Natural killer cell (primary cell): ENCODE data around the gene EPHX1. TPM values are rescaled to one million over a fixed set of nuclear protein-coding genes. Genes with fewer than 3 reads are reported as not detected.

Experiments
- ATAC-seq, 3 donors: fragments of 150-1000 bp in 2 of 3; fragments of 200-7000 bp in 1 of 3; cut with Tn5 transposase; 1 replicate in 1 of 3; 2 replicates in 2 of 3; pipeline ENCODE4 v1.10.0; 2021; ENCODE audit warnings: mild to moderate bottlenecking in 2 of 3, moderate library complexity in 2 of 3
- DNase-seq, 2 donors: peaks; one replicate each; pipeline versions ENCODE4 v3.0.0 to v3.0.0-alpha.2; 2013 to 2021; ENCODE audit warnings: mixed read lengths in 1 of 2
- H3K27ac ChIP-seq: one replicate; pipeline ENCODE4 v1.5.1; 2013; ENCODE audit warnings: mild to moderate bottlenecking, low read length
- H3K27me3 ChIP-seq: one replicate; pipeline ENCODE4 v1.6.1; 2013; ENCODE audit warnings: low read length; ENCODE audit not compliant: control insufficient read depth, insufficient read depth
- H3K36me3 ChIP-seq: one replicate; pipeline ENCODE4 v1.6.1; 2013; ENCODE audit warnings: low read length; ENCODE audit not compliant: control insufficient read depth, insufficient read depth
- H3K4me1 ChIP-seq: one replicate; pipeline ENCODE4 v1.6.1; 2013; ENCODE audit warnings: low read length; ENCODE audit not compliant: control insufficient read depth, insufficient read depth
- H3K4me3 ChIP-seq: one replicate; pipeline ENCODE4 v1.5.1; 2013; ENCODE audit warnings: low read length
- H3K9me3 ChIP-seq: one replicate; pipeline ENCODE4 v1.6.1; 2013; ENCODE audit warnings: low read length; ENCODE audit not compliant: control insufficient read depth, insufficient read depth
- H3K27ac Mint-ChIP-seq, 2 donors: one replicate each; pipeline ENCODE4 v1.8.0; 2022; ENCODE audit warnings: mild to moderate bottlenecking in 2 of 2, mixed read lengths in 2 of 2, moderate library complexity in 1 of 2
- H3K27me3 Mint-ChIP-seq, 2 donors: one replicate each; pipeline ENCODE4 v1.8.0; 2022; ENCODE audit warnings: low read depth in 2 of 2, mixed read lengths in 2 of 2
- H3K36me3 Mint-ChIP-seq: one replicate; pipeline ENCODE4 v1.8.0; 2022; ENCODE audit warnings: mixed read lengths
- H3K4me1 Mint-ChIP-seq, 2 donors: one replicate each; pipeline ENCODE4 v1.8.0; 2022; ENCODE audit warnings: mixed read lengths in 2 of 2
- H3K4me3 Mint-ChIP-seq: one replicate; pipeline ENCODE4 v1.8.0; 2022; ENCODE audit warnings: mild to moderate bottlenecking, moderate library complexity, mixed read lengths
- H3K9me3 Mint-ChIP-seq, 2 donors: one replicate each; pipeline ENCODE4 v1.8.0; 2022; ENCODE audit warnings: mixed read lengths in 2 of 2
- CTCF ChIP-seq: fragments of 200-600 bp; IDR thresholded peaks from one replicate; pipeline ENCODE4 v1.8.0; 2022; ENCODE audit warnings: antibody characterized with exemption
- WGBS: methylation state at CpG from one replicate; pipeline ENCODE4 v1.1.7; 2013; ENCODE audit warnings: missing lambda C conversion rate; ENCODE audit not compliant: insufficient coverage; 5-methylcytosine and 5-hydroxymethylcytosine counted together
- intact Hi-C: fragments of 100-400 bp; cut with micrococcal nuclease; formaldehyde crosslinking; loops from one replicate; pipeline ENCODE4 v1.14.2; 2022
- total RNA-seq, 4 donors: library from RNA; stranded (reverse); fragments of 120-200 nt in 1 of 4; gene quantifications; one replicate each; pipeline versions ENCODE4 v1.2.3 to v1.2.4, GENCODE V29; 2013 to 2022

Gene EPHX1
- total RNA-seq, 3 donors from 2014 or later (not counting 1 experiment from before 2014, with no cell fraction given): 1.1 to 2.3 (median 1.5) TPM

GRCh38 chr1:225762444-225762843 is 47.5 kb upstream of the EPHX1 start:
- Mint-ChIP-seq H3K9me3 (no peaks in the 10 kb centered on the region), H3K27ac (no peak overlapping the region), H3K36me3 (no peaks in the 10 kb centered on the region), H3K4me3 (no peak overlapping the region), H3K4me1 (no peaks in the 10 kb centered on the region), H3K27me3 (peaks cover 0 to 6% of the 10 kb centered on the region in 2 donors)
- DNase-seq (no peak), ATAC-seq (no peak)
- no peak overlapping the region for H3K27ac ChIP-seq
- no peaks in the 10 kb centered on the region for H3K9me3 ChIP-seq
- no peaks in the 10 kb centered on the region for H3K4me1 ChIP-seq
- no peak for TF ChIP-seq CTCF
- intact Hi-C loops: no loop called here
- H3K27me3 ChIP-seq: no peaks in the 10 kb centered on the region
- 90% methylated on average over 3 of the region's 5 CpGs for WGBS
- H3K36me3 ChIP-seq: no peaks in the 10 kb centered on the region
- no peak overlapping the region for H3K4me3 ChIP-seq

GRCh38 chr1:225763716-225764548 is 46.0 kb upstream of the EPHX1 start:
- Mint-ChIP-seq H3K4me3 (no peak overlapping the region), H3K4me1 (no peaks in the 10 kb centered on the region), H3K9me3 (no peaks in the 10 kb centered on the region), H3K27ac (no peak overlapping the region), H3K27me3 (peaks cover 0 to under 1% of the 10 kb centered on the region in 2 donors), H3K36me3 (no peaks in the 10 kb centered on the region)
- no peak for TF ChIP-seq CTCF
- no peaks in the 10 kb centered on the region for H3K4me1 ChIP-seq
- intact Hi-C loops: no loop called here
- H3K27me3 ChIP-seq: no peaks in the 10 kb centered on the region
- no peak overlapping the region for H3K27ac ChIP-seq
- DNase-seq (no peak), ATAC-seq (no peak)
- 81% methylated on average over 9 of the region's 9 CpGs for WGBS
- no peak overlapping the region for H3K4me3 ChIP-seq
- H3K36me3 ChIP-seq: no peaks in the 10 kb centered on the region
- H3K9me3 ChIP-seq: no peaks in the 10 kb centered on the region

GRCh38 chr1:225765982-225766674 is 43.8 kb upstream of the EPHX1 start:
- no peaks in the 10 kb centered on the region for H3K36me3 Mint-ChIP-seq
- H3K27me3 Mint-ChIP-seq: no peaks in the 10 kb centered on the region
- no peak overlapping the region for H3K27ac Mint-ChIP-seq
- Histone ChIP-seq H3K27me3 (no peaks in the 10 kb centered on the region), H3K4me1 (no peaks in the 10 kb centered on the region), H3K27ac (no peak overlapping the region), H3K9me3 (no peaks in the 10 kb centered on the region), H3K4me3 (no peak overlapping the region), H3K36me3 (no peaks in the 10 kb centered on the region)
- TF ChIP-seq CTCF: no peak
- no peak for ATAC-seq
- H3K9me3 Mint-ChIP-seq: no peaks in the 10 kb centered on the region
- no peak overlapping the region for H3K4me3 Mint-ChIP-seq
- intact Hi-C loops: no loop called here
- DNase-seq: no peak
- no peaks in the 10 kb centered on the region for H3K4me1 Mint-ChIP-seq
- WGBS: 91% methylated on average over 5 of the region's 6 CpGs
